NCI-H146 treated with DMSO at 0.1 percent for 48 hours (cell line): ENCODE data around the gene CDH10.

Experiments
- DNase-seq: peaks from one replicate; lab custom pipeline; 2025; ENCODE audit not compliant: unreplicated experiment; lab: John Stamatoyannopoulos, UW

Gene CDH10

DNA sequence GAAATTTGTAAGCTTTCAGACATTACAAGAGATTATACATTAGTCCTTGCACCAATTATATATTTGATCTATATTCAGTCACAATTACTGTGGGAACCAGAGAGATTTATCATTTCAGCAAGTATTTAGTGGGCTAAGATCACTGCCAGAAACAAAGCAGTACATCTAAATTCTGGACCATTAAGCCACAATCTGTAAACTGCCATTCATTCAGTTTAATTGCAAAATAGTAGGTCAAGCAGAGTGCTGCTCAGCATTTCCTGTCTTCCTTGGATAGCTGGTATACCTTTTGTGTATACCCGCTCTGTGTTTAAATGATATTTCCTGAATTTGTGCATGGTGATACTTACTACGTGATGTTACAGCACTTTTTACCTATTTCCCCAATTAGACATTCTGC, 42.6 kb downstream of the CDH10 start:
- no peak for DNase-seq

DNA sequence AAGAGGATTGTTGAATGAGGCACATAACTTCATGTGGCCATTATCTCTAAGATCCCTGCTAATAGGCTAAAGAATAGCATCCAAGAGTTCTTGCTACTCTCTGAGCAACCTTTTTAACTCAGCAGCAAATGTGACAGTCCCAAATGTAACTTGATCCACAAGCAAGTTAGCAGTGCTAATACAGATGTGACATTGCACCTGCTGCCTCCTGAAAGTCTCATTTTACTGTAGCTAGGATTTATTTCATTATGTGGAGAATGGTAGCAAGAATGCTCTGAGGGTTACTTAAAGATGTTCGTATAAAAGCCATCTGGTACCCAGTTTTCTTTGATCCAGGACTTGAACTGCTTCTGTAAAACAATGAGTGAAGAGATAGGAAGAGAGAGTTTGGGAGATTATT, 45.8 kb downstream of the CDH10 start:
- DNase-seq = no peak

DNA sequence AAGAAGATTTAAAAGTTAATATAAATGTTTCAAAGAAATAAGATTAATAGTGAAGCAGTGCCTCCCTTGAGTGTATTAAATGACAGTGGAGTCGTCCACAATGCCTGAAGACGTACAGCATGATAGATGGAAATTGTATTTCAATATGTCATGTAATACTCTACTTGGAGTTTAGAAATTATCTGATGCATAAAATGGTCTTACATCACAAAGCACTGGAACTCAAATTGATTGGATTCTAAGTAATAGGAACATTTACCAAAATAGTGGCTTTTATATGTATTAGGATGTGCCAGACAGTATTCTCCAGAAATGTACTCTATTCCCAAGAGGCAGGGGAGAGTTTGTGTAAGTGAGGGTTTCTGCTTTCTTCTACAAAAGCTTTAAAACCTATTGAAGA, 49.4 kb downstream of the CDH10 start:
- no peak for DNase-seq

DNA sequence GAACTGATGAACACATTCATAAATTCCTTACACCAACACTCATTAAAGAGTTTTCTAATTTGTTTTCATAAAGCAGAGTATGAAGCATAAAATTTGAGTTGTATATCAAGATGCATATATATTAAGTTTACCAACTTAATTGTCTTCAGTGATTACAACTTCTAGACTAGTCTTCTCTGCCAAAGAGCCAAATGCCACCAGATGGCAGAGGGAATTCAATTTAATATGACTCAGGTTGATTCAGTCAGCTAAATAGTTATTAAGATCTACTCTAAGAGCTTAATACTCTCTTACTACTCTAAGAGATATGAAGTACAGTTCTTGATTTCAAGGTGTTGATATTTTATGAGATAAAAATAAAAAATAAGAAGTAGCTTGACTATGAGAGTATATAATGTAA, 53.4 kb downstream of the CDH10 start:
- no peak for DNase-seq

DNA sequence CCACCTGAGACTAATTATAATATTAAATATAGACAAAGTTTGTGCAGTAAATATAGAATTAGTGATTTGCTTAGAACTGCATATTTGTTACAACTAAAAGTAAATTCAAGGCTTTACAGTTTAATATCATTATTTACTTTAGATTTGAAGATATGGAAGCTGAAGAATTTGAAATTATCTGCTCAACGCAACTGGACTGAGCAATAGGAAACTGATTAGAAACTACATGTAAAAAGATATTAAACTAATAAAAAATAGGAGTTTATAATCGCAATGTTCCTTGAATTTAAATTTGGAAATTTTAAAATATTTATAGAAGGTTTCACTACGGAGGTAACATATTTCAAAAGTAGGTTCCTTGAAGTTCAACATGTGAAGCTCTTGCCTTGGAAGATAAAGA, 55.2 kb downstream of the CDH10 start:
- DNase-seq = no peak

DNA sequence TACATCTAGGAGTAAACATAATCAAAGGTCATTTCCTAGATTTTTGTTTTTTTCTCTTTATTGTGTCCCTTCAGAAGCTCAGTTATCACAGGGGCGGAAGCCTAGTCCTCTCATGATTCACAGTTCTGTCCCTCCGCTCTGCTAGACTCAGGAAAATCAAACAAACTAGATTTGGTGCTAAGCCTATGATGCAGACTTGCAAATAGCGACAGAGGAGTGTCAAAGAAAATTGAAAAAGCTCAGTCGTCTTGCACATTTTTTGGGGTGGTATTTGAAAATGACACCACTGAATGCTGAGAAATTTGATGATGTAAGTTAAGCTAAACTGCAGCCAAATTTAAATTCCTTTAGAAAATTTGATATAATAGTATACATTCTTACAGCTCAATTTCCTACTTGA, 59.0 kb downstream of the CDH10 start:
- no peak for DNase-seq

DNA sequence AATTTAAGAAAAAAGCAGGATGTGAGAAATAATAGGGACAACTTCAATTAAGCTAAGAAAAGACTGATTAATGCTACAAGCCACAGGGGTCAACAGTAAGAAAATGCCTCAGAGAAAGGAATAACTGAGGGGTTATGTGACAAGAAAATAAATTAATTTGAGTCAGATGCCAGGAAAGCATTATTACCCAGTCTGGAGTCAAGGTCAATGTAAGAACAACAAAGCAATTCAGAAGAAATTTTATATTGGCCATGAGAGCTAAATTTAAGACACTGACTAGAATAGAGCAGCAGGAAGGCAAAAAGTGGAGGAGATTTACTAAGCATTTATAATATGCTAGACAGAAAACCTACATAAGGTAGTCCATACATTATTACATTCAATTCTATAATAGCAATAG, 73.5 kb downstream of the CDH10 start:
- DNase-seq = no peak

DNA sequence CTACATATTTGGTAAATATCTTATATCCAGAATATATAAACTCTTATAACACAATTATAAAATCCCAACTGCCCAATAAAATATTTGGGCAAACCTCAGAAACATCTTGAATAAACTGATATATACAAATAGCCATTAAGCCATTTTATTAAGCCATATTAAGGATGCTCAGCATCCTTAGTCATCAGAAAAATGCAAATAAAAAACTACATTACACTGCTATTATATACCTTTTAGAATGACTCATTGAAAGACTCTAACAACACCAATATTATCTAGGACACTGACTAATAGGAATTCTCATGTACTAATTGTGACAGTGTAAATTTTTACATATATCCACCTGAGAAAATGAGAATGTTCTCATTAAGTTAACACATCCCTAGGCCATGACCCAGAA, 77.8 kb downstream of the CDH10 start:
- DNase-seq = no peak

DNA sequence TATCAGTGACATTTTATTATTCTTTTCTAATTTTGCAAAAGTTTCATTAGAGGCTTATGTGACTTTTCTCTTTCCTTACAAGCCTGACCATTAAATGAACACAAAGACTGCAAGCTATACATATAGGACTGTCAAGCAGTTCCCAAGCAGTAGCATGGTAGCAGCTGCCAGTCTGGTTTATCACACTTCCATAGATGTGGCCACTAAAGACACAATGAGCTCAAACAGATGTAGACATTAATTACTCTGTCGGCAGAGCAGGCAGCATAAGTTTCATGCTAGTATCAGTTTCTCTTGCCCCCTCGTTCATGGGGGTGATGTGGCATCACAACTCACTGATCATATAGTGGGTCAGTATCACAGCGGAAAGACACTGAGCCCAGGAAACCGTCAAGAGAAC, 89.5 kb downstream of the CDH10 start:
- DNase-seq = no peak

DNA sequence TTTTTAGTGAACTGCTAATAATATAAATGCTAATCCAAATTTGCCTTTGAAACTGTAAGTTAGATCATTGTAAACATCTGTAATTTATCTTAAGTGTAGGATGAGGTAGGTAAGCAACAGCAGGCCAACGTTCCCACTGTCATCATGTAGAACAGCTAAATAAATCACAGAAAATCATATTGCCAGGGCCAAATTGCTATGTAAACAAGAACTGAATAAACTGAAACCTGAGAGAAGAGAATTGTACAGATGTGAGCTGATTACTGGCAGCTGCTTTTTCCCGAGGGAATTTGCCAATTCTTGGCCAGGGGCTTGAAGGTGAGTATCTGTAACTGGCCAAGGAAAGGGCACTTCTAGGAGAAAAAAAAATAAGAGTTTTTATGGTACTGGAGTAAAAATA, 97.6 kb downstream of the CDH10 start:
- peak; percentile 44 for DNase-seq

DNA sequence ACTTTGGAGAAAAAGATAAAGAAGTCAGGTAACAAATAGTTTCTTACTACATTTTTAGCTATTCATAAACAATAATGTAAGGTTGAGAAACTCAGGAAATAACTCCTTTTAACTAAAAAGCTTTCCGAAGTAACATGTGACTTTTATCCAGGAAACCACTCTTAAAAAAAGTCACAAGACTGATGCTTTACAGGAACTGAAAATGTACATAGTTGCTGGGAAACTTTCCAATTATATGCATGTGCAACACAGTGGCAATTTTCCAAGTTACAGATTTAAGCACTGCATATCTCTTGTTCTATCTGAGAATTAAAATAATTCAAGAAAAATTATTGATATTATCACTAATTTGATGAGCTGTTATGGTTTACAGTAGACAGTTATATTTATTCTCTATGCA, 105.2 kb downstream of the CDH10 start:
- no peak for DNase-seq

DNA sequence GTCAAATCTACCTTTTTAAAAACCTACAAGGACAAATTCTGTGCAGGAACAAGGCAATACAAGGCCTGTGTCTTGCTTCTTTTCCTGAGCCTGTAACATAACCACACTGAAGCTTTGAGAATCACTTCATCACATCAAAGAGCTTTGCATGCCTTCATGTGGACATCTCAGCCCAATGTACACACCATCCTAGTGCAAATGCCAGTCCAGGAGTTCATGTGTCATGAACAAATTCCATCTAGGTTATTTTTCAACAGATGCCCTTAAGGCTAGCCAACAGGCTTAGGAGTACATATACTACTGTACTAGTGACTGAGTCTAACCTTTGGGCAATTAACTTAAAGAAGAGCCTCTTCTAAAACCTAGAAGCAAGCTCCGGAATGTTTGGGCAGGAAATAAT, 106.4 kb downstream of the CDH10 start:
- no peak for DNase-seq

DNA sequence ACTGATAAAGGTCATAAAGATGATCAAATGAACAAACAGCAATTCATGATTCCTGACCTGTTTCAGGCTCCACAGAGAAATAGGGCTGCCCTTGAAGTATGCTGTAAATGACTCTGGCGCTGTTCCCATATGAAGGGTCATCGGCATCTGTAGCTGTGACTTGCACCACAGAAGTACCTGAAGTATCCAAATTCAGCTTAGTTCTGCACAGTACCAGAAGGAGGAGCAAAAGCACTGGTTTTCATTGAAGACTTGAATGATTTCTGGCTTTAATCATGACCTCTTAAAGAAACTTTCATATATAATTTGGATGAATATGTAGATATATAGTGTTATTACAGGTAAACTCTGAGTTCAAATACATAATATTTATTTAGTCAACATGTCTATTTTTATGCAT, 109.1 kb downstream of the CDH10 start:
- DNase-seq = no peak

DNA sequence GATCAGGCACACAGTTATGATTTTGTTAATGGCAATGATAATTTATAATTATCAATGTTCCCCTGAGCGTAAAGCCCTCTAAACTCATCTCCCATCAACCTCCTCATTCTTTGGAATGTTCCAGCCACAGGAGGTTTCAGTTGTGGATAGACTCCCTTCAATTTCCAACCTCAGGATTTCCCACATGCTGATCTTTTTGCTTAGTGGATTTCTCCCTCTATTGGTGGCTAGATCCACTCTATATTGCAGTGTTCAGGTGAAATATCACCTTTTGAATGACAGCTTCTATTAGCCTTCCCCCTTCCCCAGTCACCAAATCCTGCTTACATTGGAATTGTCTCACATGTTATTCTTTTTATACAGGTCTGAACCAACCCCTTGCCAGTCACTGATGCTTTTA, 113.9 kb downstream of the CDH10 start:
- no peak for DNase-seq

DNA sequence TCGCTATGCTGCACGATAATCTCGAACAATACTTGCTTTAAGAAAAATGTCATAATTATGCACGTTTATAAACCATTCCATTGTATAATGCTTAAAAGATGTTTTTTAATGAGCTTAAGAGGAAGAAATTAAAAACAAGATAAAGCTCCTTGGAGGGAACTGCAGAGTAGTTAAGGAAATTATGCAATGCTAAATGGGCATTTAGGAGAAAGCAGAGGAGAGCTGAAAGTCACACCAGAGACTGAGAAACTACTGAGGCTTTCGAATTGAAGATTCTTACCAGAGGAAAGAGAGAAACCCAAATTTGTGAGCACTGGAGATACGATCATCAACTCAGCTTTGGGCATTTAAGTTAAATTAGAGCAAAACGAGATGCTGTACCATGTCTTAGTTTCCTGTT, 119.4 kb downstream of the CDH10 start:
- no peak for DNase-seq

DNA sequence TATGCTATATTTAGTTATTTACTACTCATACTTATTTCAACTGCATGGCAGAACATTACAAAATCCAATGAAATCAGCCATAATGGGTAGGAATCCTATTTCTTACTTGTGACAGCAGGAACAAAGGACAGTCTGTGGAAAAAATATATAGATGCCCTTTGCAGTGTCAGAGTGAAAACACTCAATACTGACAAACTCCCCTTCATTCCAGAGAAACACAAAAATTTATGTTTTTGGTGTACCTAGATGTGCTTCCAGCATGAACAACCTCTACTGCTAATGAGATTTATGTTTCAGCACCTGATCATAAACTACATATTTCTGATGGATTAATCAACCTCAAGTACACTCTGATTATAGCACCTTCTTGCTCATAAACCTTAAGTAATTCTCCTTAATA, 132.4 kb downstream of the CDH10 start:
- DNase-seq = no peak

DNA sequence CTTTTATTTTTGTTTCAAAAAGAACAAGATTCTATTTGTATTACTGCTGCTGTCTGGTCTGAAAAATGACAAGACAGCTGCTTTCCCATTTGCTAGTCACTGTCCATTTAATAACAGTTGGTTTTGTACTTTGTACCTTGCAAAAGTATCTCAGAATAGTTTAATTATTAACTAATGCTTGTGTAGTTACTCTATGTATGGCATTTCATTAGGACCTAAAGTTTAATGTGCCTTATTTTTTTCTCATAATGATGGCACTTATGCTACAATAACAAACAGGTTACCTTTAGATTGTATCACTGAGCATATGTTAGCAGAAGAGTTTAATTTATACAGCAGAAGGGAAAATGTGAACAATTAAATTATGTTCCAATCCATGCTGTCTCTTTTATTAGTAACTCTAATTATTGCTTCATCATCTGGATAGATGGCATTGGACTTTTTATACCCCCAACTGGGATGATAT, 134.2 kb downstream of the CDH10 start:
- DNase-seq = no peak

DNA sequence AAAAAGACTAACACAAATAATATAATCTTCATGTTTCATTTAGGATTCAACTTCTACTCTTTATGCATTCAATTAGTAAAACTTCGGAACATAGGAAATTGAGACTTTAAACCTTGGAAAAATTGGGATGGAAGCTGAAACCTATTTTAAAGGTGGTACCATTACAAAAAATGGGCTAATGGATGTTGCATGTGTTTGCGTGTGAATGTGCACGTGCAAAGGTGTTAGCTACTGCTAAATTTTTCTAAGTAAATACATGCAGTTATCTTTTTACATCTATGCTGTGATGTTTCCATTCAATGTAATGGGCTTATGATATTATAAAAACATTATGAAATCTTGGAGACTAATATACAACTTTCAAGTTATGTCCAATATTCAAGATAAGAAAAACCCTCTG, 134.8 kb downstream of the CDH10 start:
- no peak for DNase-seq

DNA sequence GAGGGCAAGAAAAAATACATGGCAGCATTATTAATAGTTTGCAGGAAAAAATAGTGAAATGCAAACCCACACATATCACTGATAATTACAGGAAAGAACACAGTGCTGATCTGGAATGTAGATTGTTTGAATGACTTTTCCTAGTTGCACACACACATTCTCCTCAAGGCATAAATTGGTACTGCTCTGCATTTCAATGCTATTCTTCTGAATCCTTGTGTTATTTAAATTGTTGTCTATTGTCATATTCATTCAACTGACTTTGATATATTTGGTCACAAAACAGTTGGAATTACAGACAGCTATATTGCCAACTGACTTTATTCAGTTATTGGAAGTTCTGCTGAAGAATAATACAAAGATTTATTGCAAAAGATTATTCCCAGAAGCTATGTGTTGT, 139.5 kb downstream of the CDH10 start:
- no peak for DNase-seq

DNA sequence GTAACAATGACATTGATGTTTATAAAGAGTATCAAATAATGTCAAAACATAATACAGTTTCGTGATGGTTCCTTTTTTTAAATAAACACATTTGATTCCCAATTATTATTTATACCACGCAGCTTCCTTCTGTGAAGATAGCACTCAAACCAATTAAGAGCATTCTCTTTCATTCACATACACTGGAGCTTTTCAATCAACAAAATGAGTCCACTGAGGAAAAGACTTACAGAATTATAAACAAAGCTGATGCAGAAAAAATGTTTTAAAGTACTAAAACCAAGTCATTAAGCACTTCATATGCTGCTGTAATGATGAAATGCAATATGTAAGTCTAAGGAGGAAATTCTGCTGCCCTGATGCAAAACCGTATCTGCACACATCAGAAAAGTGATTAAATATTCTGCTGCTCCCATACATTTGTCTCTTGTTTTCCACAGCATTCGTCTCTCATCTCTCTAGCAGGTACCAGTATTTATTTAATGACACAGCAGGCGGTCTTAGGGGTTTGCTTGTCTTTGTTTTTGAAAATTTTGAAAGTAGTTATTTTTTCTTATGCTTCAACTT, 147.1 kb downstream of the CDH10 start:
- DNase-seq = no peak

DNA sequence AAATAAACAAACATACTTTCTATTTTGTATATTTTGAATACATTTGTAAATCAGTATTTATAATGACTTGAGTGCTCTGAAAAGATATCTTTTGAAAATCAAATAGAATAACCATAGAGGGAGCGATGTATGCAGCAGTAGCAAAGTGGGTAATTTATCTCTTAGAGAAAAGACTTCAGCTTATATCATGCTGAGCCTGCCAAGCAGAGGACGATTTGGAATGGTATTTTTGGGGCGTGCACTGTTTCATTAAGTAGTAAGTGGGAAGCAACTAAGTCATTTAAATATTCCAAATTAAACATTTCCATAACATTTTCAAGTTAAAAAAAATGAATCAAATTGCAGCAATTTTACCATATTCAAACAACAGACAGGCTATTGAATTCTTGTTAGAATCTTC, 147.6 kb downstream of the CDH10 start:
- no peak for DNase-seq

DNA sequence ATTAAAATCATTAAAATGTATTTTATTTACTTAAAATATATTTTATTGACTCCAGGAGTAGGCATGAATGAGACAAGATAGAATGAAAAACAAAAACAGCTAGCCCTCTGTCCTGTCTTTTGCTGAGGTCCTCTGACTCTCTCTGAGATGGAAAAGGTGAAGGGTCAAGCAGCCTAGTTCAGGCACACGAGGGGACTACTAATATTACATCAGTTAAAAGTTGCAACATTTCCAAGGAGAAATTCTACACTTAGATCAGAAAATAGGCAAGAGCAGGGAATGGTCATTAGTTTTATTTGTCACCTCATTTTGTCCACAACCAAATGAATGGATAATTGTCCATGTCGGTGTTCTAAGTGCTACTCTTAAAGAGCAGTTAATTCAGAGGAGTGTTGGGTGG, 148.5 kb downstream of the CDH10 start:
- DNase-seq = no peak

DNA sequence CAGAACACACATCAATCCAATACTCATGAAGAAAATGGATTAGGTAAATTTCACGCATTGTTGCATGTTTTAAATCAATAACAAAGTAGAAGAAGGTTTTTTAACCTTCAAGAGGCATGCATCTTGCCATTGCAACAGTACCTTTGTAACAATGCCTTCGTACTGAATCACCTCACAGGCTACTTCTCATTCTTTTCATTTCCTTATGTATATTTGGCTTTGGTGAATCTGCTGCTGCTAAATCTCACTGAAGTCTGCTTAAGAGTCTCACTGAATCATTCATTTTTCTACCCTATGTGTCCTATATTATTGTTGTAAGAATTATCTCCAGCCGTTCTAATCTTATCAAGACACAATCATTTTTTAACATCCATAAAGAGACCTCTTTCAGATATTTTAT, 152.5 kb downstream of the CDH10 start:
- no peak for DNase-seq

DNA sequence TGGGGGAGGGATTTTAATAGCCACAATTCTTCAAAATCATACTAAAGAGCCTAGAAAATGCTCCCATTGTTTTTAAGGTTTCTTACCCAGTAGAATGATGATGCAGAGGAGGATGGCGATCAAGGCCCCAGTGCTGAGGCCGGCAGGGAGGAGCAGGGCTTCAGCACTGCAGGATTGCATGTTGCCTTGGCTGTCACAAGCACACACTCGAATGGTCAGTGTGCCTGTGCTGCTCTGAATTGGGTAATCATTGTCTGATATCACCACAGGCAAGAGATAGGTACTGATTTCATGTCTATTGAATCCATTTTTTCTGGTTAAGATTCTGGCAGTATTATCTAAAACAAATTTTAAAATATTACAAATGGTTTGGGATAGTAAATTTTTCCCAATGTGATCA, 153.3 kb downstream of the CDH10 start:
- no peak for DNase-seq
